GM12878 (cell line): ENCODE measurements around the gene FBXL7. TPM values are rescaled to one million over a fixed set of nuclear protein-coding genes. Genes with fewer than 3 reads are reported as not detected.

ENCODE experiments used
- ATAC-seq: fragments of 200-7000 bp; cut with Tn5 transposase; 3 replicates; pipeline ENCODE4 v1.9.1; 2020; ENCODE audit warnings: mild to moderate bottlenecking, moderate library complexity
- BruUV-seq: library from RNA; stranded (reverse); fragments of 400-500 nt; replicated peaks from 2 replicates; lab custom pipeline; 2021; lab: Mats Ljungman, UMichigan
- CTCF ChIA-PET: fragments of 300-600 bp; sonication (Branson Sonifier 250); formaldehyde crosslinking; extraction: SDS; loops from one replicate; lab custom pipeline; 2021; ENCODE audit warnings: inconsistent platforms; lab: Yijun Ruan, JAX
- POLR2A ChIA-PET: fragments of 350-600 bp; formaldehyde crosslinking; extraction: SDS; loops from one replicate; lab custom pipeline; 2021; ENCODE audit warnings: inconsistent platforms; lab: Charles Lee
- RAD21 ChIA-PET: fragments of 300-600 bp; sonication (Branson Sonifier 250); formaldehyde crosslinking; loops from one replicate; lab custom pipeline; 2023; ENCODE audit warnings: antibody characterized with exemption; ENCODE audit not compliant: unreplicated experiment; lab: Charles Lee
- SMC1A ChIA-PET: fragments of 300-600 bp; sonication (Branson Sonifier 250); formaldehyde crosslinking; loops from one replicate; lab custom pipeline; 2023; ENCODE audit not compliant: unreplicated experiment, uncharacterized antibody; lab: Charles Lee
- DNase-seq: peaks from one replicate; pipeline ENCODE4 v3.0.0-alpha.2; 2011; ENCODE audit warnings: low read depth, low spot score
- FAIRE-seq: peaks from 3 replicates; lab custom pipeline; 2011; peaks lifted over from hg19 to GRCh38; lab: Jason Lieb, UNC
- H2AFZ ChIP-seq: 2 replicates; pipeline ENCODE4 v1.6.0; 2011; ENCODE audit warnings: low read depth, low read length, control low read depth; ENCODE audit not compliant: control insufficient read depth
- H3K27ac ChIP-seq: 2 replicates; pipeline ENCODE4 v1.5.1; 2011; ENCODE audit warnings: control low read depth; ENCODE audit not compliant: control insufficient read depth, insufficient read depth
- H3K27me3 ChIP-seq, 2 experiments: replicated peaks in 1 of 2; 2 replicates each; pipeline versions ENCODE4 v1.6.0 to v1.6.1; 2011; ENCODE audit warnings: low read length in 1 of 2; ENCODE audit not compliant: control insufficient read depth in 2 of 2, insufficient read depth in 2 of 2
- H3K36me3 ChIP-seq, 2 experiments: 2 replicates each; pipeline ENCODE4 v1.5.1; 2011; ENCODE audit warnings: low read length in 1 of 2; ENCODE audit not compliant: control insufficient read depth in 2 of 2, insufficient read depth in 2 of 2
- H3K4me1 ChIP-seq: 2 replicates; pipeline ENCODE4 v1.6.1; 2011; ENCODE audit warnings: mild to moderate bottlenecking, low read length, moderate library complexity, mixed read lengths; ENCODE audit not compliant: control insufficient read depth, insufficient read depth
- H3K4me2 ChIP-seq: 2 replicates; pipeline ENCODE4 v1.6.0; 2011; ENCODE audit warnings: control low read depth; ENCODE audit not compliant: control insufficient read depth, insufficient read depth
- H3K4me3 ChIP-seq: fragments of 200-600 bp; sonication (generic); 2 replicates; pipeline ENCODE4 v1.5.1; 2016
- H3K79me2 ChIP-seq: 2 replicates; pipeline ENCODE4 v1.6.0; 2011; ENCODE audit warnings: low read length; ENCODE audit not compliant: control insufficient read depth, insufficient read depth
- H3K9ac ChIP-seq: 2 replicates; pipeline ENCODE4 v1.8.0; 2011; ENCODE audit warnings: low read length, control low read depth, mixed read lengths; ENCODE audit not compliant: control insufficient read depth, insufficient read depth
- H3K9me3 ChIP-seq: replicated peaks from 3 replicates; pipeline ENCODE4 v1.5.1; 2011; ENCODE audit warnings: mild to moderate bottlenecking, low read length; ENCODE audit not compliant: control insufficient read depth, insufficient read depth
- H4K20me1 ChIP-seq: 2 replicates; pipeline ENCODE4 v1.6.0; 2011; ENCODE audit not compliant: control insufficient read depth, insufficient read depth
- EED ChIP-seq: sonication (generic); IDR thresholded peaks from 2 replicates; pipeline ENCODE4 v1.6.1; 2016; ENCODE audit warnings: antibody characterized with exemption, low read depth
- ESRRA ChIP-seq: IDR thresholded peaks from 2 replicates; pipeline ENCODE4 v1.6.1; 2012; ENCODE audit warnings: mild to moderate bottlenecking, low read length, improper control_type of control experiment
- EZH2 ChIP-seq: IDR thresholded peaks from 2 replicates; pipeline ENCODE4 v1.6.1; 2012; ENCODE audit warnings: low read depth, mild to moderate bottlenecking, control low read depth, inconsistent platforms, low read length, borderline replicate concordance; ENCODE audit not compliant: control insufficient read depth
- HDAC2 ChIP-seq: fragments of 200-600 bp; sonication (generic); IDR thresholded peaks from 2 replicates; pipeline ENCODE4 v1.6.1; 2017
- MEF2B ChIP-seq: fragments of 450-650 bp; IDR thresholded peaks from 2 replicates; pipeline ENCODE4 v1.6.1; 2018; ENCODE audit warnings: mild to moderate bottlenecking, moderate library complexity; ENCODE audit not compliant: partially characterized antibody, poor library complexity, severe bottlenecking
- NR2C1 ChIP-seq: fragments of 450-650 bp; IDR thresholded peaks from 2 replicates; pipeline ENCODE4 v1.6.1; 2017; ENCODE audit warnings: antibody characterized with exemption, mild to moderate bottlenecking, moderate library complexity
- RAD21 ChIP-seq: IDR thresholded peaks from 2 replicates; pipeline ENCODE4 v1.6.1; 2011; ENCODE audit warnings: mild to moderate bottlenecking, low read depth, low read length, moderate library complexity; ENCODE audit not compliant: insufficient read depth
- RB1 ChIP-seq: fragments of 450-650 bp; formaldehyde crosslinking; IDR thresholded peaks from 2 replicates; pipeline ENCODE4 v1.6.1; 2017; ENCODE audit warnings: mild to moderate bottlenecking, borderline replicate concordance
- RCOR1 ChIP-seq: conservative IDR thresholded peaks from 2 replicates; pipeline ENCODE4 v1.6.1; 2012; ENCODE audit warnings: low read depth, low read length, improper control_type of control experiment
- RELB ChIP-seq: fragments of 450-650 bp; IDR thresholded peaks from 2 replicates; pipeline ENCODE4 v1.6.1; 2017; ENCODE audit warnings: low read depth, mild to moderate bottlenecking, moderate library complexity
- SIX5 ChIP-seq: IDR thresholded peaks from 2 replicates; pipeline ENCODE4 v1.6.1; 2011; ENCODE audit warnings: mild to moderate bottlenecking, low read depth, low read length, moderate library complexity; ENCODE audit not compliant: severe bottlenecking
- SKIL ChIP-seq: fragments of 450-650 bp; IDR thresholded peaks from 2 replicates; pipeline ENCODE4 v1.6.1; 2017; ENCODE audit warnings: mild to moderate bottlenecking, low read depth, inconsistent platforms; ENCODE audit not compliant: poor library complexity, severe bottlenecking
- SUPT20H ChIP-seq: IDR thresholded peaks from 2 replicates; pipeline ENCODE4 v1.6.1; 2011; ENCODE audit warnings: low read depth, mild to moderate bottlenecking, low read length, moderate library complexity, borderline replicate concordance; ENCODE audit not compliant: control insufficient read depth
- YBX1 ChIP-seq: fragments of 450-650 bp; IDR thresholded peaks from 2 replicates; pipeline ENCODE4 v1.6.1; 2016; ENCODE audit warnings: antibody characterized with exemption
- YY1 ChIP-seq: IDR thresholded peaks from 2 replicates; pipeline ENCODE4 v1.6.1; 2011; ENCODE audit warnings: low read depth, mild to moderate bottlenecking, low read length
- WGBS: methylation state at CpG from one replicate; pipeline ENCODE4 v1.1.6; 2016; ENCODE audit warnings: low lambda C conversion rate; ENCODE audit not compliant: insufficient replicate concordance, insufficient coverage; ENCODE audit errors: missing lambda C conversion rate; 5-methylcytosine and 5-hydroxymethylcytosine counted together
- in situ Hi-C: fragments of 300-500 bp; cut with MboI; formaldehyde crosslinking; loops from 9 replicates; pipeline ENCODE4 v1.14.3; 2018; ENCODE audit warnings: mixed read lengths
- intact Hi-C: fragments of 100-400 bp; cut with micrococcal nuclease; formaldehyde crosslinking; loops from one replicate; pipeline ENCODE4 v1.14.2; 2022; ENCODE audit not compliant: unreplicated experiment
- polyA plus RNA-seq, 11 experiments: library from polyadenylated mRNA; depleted of rRNA in 4 of 11; unstranded in 6 of 11; stranded (reverse) in 5 of 11; fragments of >200 nt; fragmentation: Nextera tagmentation in 4 of 11; fragmentation: Illumina TruSeq in 1 of 11; extraction: Ambion mirVana in 4 of 11; extraction: Trizol in 1 of 11; gene quantifications; 1 replicate in 1 of 11; 2 replicates in 10 of 11; pipeline versions ENCODE4 v1.2.1 to v1.2.3, GENCODE V29; 2011 to 2016; ENCODE audit warnings: inconsistent platforms in 2 of 11, missing spikeins in 2 of 11, low read depth in 1 of 11
- total RNA-seq, 4 experiments: library from RNA; depleted of rRNA in 3 of 4; stranded (reverse); fragments of >200 nt in 3 of 4; fragmentation: Illumina TruSeq in 1 of 4; extraction: Trizol in 1 of 4; gene quantifications; 2 replicates each; pipeline versions ENCODE4 v1.2.1 to v1.2.3, GENCODE V29; 2013 to 2021
- TF ChIP-seq, protein P1 (sequence below), 3 experiments: IDR thresholded peaks in 2 of 3; conservative IDR thresholded peaks in 1 of 3; 2 replicates each; pipeline ENCODE4 v1.5.1; 2011; ENCODE audit warnings: low read depth in 3 of 3, low read length in 3 of 3, mild to moderate bottlenecking in 3 of 3, control low read depth in 2 of 3, moderate library complexity in 2 of 3, inconsistent platforms in 1 of 3, mixed read lengths in 1 of 3; ENCODE audit not compliant: control insufficient read depth in 2 of 3, insufficient read depth in 1 of 3; ENCODE audit errors: extremely low read depth in 1 of 3

The FBXL7 gene
- total and polyA plus RNA-seq, 10 of the 15 experiments (the other 5 are each of a cell fraction or from before 2014, with no cell fraction given) = 0.03 to 0.44 (median 0.16) TPM

- in situ Hi-C loops = no loop called here
- SMC1A ChIA-PET = no interaction called here
Measured at GRCh38 chr5:15746833-15747232, 246.9 kb downstream of the FBXL7 start.

More at GRCh38 chr5:15746833-15747232, 246.9 kb downstream of the FBXL7 start:
- ChIA-PET CTCF (no interaction called here), POLR2A (no interaction called here), RAD21 (no interaction called here)
- H3K9me3 ChIP-seq = no peaks in the 10 kb centered on the region; the same call in 2 of the 3 replicates
- no peaks in the 10 kb centered on the region for H3K79me2 ChIP-seq
- no peaks in the 10 kb centered on the region for H3K4me1 ChIP-seq
- no peak overlapping the region for H3K4me3 ChIP-seq
- H3K9ac ChIP-seq = no peak overlapping the region
- no peaks in the 10 kb centered on the region for H3K27me3 ChIP-seq
- BruUV-seq = no TSS peak
- no peak overlapping the region for H3K4me2 ChIP-seq
- H3K27ac ChIP-seq = no peak overlapping the region
- H4K20me1 ChIP-seq = no peaks in the 10 kb centered on the region
- FAIRE-seq (no peak), ATAC-seq (no peak), DNase-seq (no peak)
- WGBS = 0% methylated on average over 2 of the region's 2 CpGs
- no peak for TF ChIP-seq SKIL
- TF ChIP-seq NR2C1 = no peak
- TF ChIP-seq RCOR1 = no peak
- no peak for TF ChIP-seq HDAC2
- TF ChIP-seq MEF2B = no peak
- TF ChIP-seq YBX1 = no peak
- no peak for TF ChIP-seq EED
- TF ChIP-seq, protein P1, sequence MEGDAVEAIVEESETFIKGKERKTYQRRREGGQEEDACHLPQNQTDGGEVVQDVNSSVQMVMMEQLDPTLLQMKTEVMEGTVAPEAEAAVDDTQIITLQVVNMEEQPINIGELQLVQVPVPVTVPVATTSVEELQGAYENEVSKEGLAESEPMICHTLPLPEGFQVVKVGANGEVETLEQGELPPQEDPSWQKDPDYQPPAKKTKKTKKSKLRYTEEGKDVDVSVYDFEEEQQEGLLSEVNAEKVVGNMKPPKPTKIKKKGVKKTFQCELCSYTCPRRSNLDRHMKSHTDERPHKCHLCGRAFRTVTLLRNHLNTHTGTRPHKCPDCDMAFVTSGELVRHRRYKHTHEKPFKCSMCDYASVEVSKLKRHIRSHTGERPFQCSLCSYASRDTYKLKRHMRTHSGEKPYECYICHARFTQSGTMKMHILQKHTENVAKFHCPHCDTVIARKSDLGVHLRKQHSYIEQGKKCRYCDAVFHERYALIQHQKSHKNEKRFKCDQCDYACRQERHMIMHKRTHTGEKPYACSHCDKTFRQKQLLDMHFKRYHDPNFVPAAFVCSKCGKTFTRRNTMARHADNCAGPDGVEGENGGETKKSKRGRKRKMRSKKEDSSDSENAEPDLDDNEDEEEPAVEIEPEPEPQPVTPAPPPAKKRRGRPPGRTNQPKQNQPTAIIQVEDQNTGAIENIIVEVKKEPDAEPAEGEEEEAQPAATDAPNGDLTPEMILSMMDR (IDR thresholded peaks at IDR 0.05 in 2 of 3, conservative IDR thresholded peaks at IDR 0.05 in 1 of 3; ENCODE audit: control insufficient read depth in 2 of 3, extremely low read depth in 1 of 3, insufficient read depth in 1 of 3, low read depth in 3 of 3, low read length in 3 of 3) = no peak
- TF ChIP-seq SUPT20H = no peak
- TF ChIP-seq ESRRA = no peak
- no peak for TF ChIP-seq RB1
- no peak for TF ChIP-seq RAD21
- no peak for TF ChIP-seq EZH2
- no peak for TF ChIP-seq SIX5
- no peak for TF ChIP-seq YY1
- TF ChIP-seq RELB = no peak
- no peaks in the 10 kb centered on the region for H3K36me3 ChIP-seq
- no peak overlapping the region for H2AFZ ChIP-seq
- intact Hi-C loops = no loop called here
